HG03521 (cell line): ENCODE results near the gene SLC5A10.
"Not testable (repeated sequence)": the region's sequence is repeated elsewhere in the genome, so short reads cannot be mapped to it uniquely, and the experiment has no call there.

Experiments
- ATAC-seq: cut with Tn5 transposase; IDR thresholded peaks from one replicate; pipeline ENCODE4 v1.9.1; 2021; ENCODE audit warnings: mild to moderate bottlenecking, moderate library complexity; ENCODE audit not compliant: unreplicated experiment

Gene SLC5A10

GRCh38 chr17:18951941-18952842, at the start of gene SLC5A10:
Gene SLC5A10, plus strand, starts transcription at chr17:18952165. Its CDS starts 41 bp downstream, at chr17:18952206.
- ATAC-seq, result no peak

DNA sequence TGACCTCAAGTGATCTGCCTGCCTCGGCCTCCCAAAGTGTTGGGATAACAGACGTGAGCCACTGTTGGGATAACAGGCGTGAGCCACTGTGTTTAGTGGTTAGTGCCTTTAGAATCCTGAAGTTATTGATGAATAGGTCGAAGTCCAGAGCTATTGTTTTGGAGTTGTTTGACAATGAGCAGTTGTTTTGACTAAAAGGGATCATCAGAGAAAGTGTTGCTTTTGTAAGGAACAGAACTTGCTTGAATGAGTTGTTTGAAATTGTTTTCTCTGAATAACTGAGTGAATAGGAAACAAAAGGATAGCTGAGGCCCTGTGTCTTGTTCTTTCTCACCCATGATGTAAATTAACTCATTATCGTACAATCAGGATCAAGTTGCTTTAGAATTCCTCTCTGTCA, 47.5 kb upstream of the SLC5A10 start:
- ATAC-seq, result no peak

- no peak for ATAC-seq
Observed at GRCh38 chr17:18905226-18905625, 46.7 kb upstream of the SLC5A10 start.

DNA sequence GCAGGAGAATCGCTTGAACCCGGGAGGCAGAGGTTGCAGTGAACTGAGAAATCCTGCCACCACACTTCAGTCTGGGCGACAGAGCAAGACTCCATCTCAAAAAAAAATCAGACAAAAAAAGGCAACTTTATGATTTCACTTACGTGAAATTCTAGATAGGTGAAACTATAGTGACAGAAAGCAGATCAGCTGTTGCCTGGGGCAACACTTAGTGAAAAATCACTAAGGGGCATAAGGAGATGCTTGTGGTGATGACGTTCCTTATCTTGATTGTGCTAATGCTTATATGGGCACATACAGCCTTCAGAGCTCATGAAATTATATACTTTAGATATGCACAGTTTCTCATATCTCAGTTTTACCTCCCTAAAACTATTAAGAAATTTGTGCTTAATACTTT, 41.6 kb upstream of the SLC5A10 start:
- no peak for ATAC-seq

DNA sequence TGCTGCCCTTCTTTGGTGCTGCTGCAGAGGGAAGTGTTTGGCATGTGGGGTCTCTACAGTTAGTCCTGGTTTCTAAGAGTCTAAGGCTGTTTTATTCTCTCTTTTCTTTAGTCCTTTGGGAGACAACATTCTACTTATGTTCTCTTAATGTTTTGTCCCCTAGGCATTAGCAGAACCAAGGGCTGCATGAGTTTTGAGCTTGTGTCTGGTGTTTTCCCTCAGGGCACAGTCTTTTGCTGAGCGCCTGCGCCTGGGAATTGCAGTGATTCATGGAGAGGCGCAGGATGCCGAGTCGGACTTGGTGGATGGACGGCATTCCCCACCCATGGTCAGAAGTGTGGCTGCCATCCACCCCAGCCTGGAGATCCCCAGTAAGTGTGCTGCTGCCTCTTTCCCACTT, 41.1 kb upstream of the SLC5A10 start:
- ATAC-seq, result no peak

DNA sequence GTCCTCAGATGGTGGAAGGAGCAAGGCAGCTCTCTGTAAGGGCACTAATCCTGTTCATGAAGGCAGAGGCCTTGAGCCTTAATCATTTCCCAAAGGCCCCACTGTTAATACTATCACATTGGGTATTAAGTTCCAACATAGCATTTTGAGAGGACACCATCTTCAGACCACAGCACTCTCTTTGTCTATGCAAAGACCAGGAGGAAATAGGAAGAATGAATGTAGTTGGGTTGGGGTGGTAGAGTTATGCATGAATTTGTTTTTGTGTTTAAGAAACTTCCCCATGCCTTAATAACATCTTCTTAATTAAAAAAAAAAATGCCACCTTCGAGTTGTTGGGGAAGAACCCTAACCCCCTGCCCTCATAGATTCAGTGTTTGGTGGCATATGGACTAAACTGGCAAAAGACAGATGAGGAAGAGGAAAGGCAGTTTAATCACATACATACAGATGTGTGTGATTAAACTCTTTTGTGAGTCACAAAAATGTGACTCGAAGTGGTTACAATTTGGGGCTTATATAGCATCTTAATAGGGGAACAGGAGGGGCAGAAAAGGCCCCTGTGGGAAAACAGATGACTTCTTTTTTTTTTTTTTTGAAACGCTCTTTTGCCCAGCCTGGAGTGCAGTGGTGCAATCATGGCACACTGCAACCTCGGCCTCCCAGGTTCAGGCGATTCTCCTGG, 35.0 kb upstream of the SLC5A10 start:
- no peak for ATAC-seq

- ATAC-seq, result no peak
Observed at GRCh38 chr17:18917506-18918032, 34.4 kb upstream of the SLC5A10 start.

DNA sequence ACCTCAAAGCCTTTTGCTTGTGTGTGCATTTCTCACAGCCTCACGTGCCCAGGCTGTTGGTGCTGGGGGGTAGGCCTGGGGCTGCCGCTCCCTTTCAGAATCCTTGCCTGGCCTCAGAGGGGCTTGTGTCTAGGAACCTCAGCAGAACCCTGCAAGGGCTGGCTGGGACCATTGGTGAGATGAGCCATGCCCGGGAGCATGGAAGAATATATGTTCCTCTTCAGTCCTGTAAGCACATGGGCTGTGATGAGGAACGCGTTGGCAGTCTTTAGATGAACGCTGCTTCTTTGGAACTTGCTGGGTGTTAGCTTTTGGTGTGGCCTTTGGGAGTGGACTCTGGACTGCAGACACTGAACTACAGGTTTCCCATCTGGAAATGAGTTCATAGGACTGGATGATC, 32.0 kb upstream of the SLC5A10 start:
- no peak for ATAC-seq

DNA sequence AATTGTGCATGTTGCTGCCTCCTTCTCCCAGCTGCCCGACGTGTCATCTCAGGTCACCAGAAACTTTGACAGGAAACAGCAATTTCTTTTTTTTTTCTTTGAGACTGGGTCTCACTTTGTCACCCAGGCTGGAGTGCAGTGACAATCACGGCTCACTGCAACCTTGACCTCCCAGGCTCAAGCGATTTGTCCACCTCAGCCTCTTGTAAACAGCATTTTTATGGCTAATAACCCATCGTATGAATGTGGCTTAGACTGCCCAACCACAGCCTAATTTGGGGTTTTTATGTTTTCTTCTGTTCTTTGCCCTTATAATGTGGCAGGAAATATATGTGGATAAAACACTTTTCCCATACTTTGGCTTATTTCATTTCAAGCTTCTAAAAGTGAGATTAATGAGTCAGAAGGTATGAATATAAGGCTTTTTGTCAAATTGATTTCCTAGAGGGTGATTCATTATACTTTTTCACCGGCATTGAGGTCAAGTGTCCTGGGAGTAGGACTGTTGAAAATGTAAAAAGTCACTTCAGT, 31.0 kb upstream of the SLC5A10 start:
- ATAC-seq, result no peak

GRCh38 chr17:18921485-18921884, 30.5 kb upstream of the SLC5A10 start:
- no peak for ATAC-seq

GRCh38 chr17:18921912-18922451, 30.0 kb upstream of the SLC5A10 start:
- ATAC-seq, result peak; percentile 67

DNA sequence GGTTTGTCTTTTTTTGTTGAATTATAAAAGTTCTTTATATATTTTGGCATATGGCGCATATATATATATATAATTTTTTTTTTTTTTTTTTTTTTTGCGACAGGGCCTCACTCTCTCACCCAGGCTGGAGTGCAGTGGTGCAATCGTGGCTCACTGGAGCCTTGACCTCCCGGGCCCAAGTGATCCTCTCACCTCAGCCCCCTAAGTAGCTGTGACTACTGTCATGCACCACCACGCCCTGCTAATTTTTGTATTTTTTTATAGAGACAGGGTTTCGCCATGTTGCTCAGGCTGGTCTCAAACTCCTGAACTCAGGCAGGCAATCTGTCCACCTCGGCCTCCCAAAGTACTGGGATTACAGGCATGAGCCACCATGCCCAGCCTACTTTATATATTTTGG, 29.4 kb upstream of the SLC5A10 start:
- not testable (repeated sequence) for ATAC-seq

DNA sequence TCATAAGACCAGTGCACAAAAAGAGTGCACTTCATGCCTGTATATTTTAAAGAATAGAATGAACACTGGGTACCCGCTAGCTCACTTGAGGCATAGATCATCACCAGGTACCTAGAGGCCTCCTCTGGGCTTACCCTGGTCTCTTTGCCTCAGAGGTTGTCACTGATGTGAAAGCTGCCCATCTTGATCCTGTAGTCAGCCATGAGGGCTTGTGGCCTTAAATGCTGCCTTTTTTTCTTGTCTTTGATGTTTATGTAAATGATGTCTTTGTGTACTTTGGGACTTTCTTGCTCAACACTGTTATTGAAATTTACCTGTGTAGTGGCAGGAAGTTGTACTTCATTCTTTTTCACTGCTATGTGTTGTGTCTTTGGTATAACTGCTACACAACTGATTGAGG, 26.8 kb upstream of the SLC5A10 start:
- no peak for ATAC-seq

DNA sequence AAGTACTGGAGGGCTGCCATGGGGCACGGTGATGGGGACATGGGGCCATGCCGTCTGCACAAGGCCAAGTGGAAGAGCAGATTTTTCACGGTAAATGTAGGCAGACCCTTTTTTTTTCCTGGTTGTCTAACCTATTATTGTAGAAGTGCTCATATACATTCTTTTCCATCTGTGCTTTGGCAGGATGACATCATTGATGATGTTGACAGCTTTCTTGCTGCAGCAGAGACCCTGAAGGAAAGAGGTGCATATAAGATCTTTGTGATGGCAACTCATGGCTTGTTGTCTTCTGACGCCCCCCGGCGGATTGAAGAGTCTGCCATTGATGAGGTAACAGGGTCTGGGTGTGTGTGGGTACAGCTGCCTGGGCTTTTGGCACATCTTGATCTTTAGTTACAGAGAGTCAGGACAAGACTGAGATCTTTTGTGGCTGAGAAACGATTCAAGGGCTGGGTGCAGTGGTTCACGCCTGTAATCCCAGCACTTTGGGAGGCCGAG, 23.3 kb upstream of the SLC5A10 start:
- ATAC-seq, result no peak

GRCh38 chr17:18932360-18933055, 19.5 kb upstream of the SLC5A10 start:
- no peak for ATAC-seq

DNA sequence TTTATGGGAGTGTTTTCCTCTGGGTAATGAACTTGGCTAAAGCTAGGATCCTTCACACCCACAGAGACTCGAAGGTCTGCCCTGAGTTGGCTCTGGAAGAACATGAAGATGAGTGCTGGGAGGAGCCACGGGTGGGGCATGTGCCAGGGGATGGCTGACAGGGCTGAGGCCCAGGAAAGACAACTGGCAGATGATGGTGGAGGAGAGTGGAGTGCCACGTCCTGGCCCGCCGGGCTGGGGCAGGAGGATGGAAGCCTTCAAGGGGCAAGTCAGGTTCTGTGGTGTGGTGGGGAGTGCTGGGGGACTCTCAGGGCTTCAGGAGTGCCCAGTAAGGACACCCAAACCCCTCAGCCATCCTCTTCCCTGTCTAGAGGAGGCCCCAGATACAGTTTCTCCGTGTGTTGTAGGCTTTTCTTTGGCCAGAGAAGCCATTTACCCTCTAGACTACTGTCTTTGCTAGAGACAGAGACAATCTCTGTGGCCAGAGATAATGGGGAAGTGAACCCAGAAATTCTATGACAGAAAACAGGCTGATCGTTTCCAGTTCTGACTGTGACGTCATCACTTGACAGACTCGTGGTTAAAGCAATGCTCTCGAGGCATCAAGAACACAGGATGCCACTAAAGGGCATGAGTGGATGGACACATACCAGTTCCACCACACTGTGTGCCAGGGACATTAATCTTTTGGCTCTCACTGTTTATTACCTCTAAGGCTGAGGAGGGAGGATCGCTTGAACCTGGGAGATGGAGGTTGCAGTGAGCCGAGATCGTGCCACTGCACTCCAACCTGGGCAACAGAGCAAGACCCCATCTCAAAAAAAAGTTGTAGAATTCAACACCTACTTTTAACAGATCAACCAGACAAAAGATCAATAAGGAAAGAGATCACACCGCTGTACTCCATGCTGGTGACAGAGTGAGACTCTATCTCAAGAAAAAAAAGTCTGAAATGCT, 18.6 kb upstream of the SLC5A10 start:
- ATAC-seq, result no peak

DNA sequence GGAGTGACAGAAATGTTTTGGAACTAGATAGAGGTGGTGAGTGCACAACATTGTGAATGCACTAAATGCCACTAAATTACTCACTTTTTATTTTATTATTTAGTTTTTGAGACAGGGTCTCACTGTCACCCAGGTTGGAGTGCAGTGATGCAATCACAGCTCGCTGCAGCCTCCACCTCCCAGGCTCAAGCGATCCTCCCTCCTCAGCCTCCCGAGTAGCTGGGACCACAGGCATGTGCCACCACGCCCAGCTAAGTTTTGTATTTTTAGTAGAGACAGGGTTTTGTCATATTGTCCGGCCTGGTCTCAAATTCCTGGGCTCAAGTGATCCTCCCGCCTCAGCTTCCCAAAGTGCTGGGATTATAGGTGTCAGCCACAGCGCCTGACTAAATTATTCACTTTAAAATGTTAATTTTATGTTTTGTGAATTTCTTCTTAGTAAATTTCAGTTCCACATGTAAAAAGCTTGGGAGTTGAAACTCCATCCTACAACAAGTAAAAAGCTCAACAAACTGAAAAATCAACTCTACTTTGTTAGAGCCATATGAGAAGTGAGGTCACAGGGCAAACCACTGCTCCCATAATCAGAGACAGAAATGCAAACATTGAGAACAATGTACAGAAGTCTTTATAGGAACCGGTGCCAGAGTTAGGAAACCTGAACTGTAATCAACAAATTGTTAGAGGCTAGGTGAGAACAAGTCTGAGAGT, 13.8 kb upstream of the SLC5A10 start:
- ATAC-seq, result no peak

DNA sequence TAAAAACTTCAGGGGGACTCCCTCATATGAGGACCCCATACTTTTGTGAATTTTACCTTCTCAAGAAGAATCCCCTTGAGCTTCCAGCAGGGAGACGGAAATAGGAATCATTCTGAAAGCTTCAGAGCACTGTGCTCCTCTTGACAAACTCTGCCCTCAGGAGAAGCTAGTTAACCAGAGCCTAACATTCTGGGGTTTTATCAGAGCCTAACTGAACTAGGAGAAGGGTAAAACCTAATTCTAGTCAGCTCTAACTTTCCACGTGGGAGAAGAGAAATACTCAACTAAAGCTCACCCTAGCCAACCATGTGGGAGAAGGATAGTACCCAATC, 13.3 kb upstream of the SLC5A10 start:
- no peak for ATAC-seq

DNA sequence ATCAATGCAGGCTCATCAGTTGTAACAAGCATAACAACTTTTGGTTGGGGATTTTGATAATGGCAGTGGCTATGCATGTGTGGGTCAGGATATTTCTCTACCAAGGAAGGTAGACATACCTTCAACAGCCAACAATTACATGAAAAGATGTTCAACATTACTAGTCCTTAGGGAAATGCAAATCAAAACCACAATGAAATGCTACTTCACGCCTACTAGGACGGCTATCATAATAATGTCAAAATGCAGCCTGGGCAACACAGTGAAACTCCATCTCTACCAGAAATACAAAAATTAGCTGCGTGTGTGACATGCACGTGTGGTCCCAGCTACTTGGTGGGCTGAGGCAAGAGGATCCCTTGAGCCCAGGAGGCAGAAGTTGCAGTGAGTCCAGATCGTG, 7.3 kb upstream of the SLC5A10 start:
- ATAC-seq, result no peak
